ENCODE measurements around the gene EIF1. TPM values are rescaled to one million over a fixed set of nuclear protein-coding genes. Genes with fewer than 3 reads are reported as not detected.

EIF1 gene
- total RNA-seq, 2 experiments from 2014 or later: 145 to 659 TPM

DNA sequence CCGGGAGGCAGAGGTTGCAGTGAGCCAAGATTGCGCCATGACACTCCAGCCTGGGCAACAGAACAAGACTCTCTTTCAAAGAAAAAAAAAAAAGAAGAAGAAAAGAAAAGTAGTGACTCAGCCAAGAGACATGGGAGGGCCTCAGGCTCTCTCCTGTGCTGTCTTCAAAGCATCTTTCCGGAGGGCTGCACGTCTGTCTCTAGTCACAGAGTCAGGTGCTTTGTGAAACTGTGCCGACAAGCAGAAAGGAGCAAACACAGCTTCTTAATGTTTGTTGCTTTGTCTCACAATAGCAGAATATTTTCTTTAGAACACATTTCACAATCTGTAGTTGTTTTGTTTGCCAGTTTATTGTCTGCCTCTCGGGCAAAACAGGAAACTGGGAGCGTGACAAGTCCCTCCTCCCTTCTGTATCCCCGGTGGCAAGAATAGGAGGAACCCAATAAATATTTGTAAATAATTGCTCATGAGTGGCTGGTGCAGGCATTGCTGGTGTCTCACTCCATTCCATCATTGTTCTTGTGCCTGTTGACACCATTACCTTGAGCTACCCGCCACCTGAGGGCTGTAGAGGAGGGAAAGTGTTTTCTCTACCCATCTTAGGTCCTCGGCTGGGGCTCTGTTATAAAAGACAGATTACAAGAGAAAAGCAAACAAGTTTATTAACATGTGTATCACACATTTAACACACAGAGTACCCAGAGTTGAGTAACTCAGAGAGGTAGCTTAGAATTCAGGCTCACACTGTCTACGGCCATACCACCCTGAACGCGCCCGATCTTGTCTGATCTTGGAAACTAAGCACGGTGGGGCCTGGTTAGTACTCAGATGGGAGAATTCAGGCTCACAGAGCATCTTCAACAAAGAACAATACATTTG, 29.0 kb downstream of the EIF1 start:
- H2AFZ ChIP-seq (ENCODE audit: low read length): no peak overlapping the region
- no peaks in the 10 kb centered on the region for H3K9me2 ChIP-seq (ENCODE audit: insufficient read depth, low read length)
- ChIA-PET POLR2A (no interaction called here), CTCF (ENCODE audit: unreplicated experiment) (no interaction called here)
- no peaks in the 10 kb centered on the region for H3K36me3 ChIP-seq (ENCODE audit: insufficient read depth, low read length)
- no peak overlapping the region for H3K27ac ChIP-seq (ENCODE audit: low read depth, low read length, poor library complexity, severe bottlenecking)
- no peaks in the 10 kb centered on the region for H3K4me1 ChIP-seq (ENCODE audit: insufficient read depth, low read length, poor library complexity, severe bottlenecking)
- intact Hi-C loops (cut with micrococcal nuclease; ENCODE audit: unreplicated experiment): no loop called here
- no peaks in the 10 kb centered on the region for H4K20me1 ChIP-seq (ENCODE audit: insufficient read depth, low read length)
- no TSS peak for BruUV-seq (replicated peaks)
- no peaks in the 10 kb centered on the region for H3K79me2 ChIP-seq (ENCODE audit: insufficient read depth, low read depth, low read length)
- DNase-seq (ENCODE audit: low spot score): no peak
- no peak for TF ChIP-seq CTCF (conservative IDR thresholded peaks at IDR 0.05; ENCODE audit: low read length)
- TF ChIP-seq EZH2phosphoT487 (IDR thresholded peaks at IDR 0.05; ENCODE audit: borderline replicate concordance, low read depth, low read length): no peak
- H3K9me3 ChIP-seq (ENCODE audit: low read length): no peaks in the 10 kb centered on the region
- no peak overlapping the region for H3K4me2 ChIP-seq (ENCODE audit: low read length)
- H3K4me3 ChIP-seq (ENCODE audit: low read depth, low read length, poor library complexity, severe bottlenecking): no peak overlapping the region

- TF ChIP-seq EZH2phosphoT487 (IDR thresholded peaks at IDR 0.05; ENCODE audit: borderline replicate concordance, low read depth, low read length): no peak
- no peak for TF ChIP-seq CTCF (conservative IDR thresholded peaks at IDR 0.05; ENCODE audit: low read length)
- no peaks in the 10 kb centered on the region for H3K9me2 ChIP-seq (ENCODE audit: insufficient read depth, low read length)
- H3K4me3 ChIP-seq (ENCODE audit: low read depth, low read length, poor library complexity, severe bottlenecking): no peak overlapping the region
- no peak for DNase-seq (ENCODE audit: low spot score)
- no peaks in the 10 kb centered on the region for H3K4me1 ChIP-seq (ENCODE audit: insufficient read depth, low read length, poor library complexity, severe bottlenecking)
- no peak overlapping the region for H3K27ac ChIP-seq (ENCODE audit: low read depth, low read length, poor library complexity, severe bottlenecking)
- CTCF ChIA-PET (ENCODE audit: unreplicated experiment): no interaction called here
- intact Hi-C loops (cut with micrococcal nuclease; ENCODE audit: unreplicated experiment): no loop called here
- no peaks in the 10 kb centered on the region for H3K9me3 ChIP-seq (ENCODE audit: low read length)
- BruUV-seq (replicated peaks): no TSS peak
- H2AFZ ChIP-seq (ENCODE audit: low read length): no peak overlapping the region
- H3K4me2 ChIP-seq (ENCODE audit: low read length): no peak overlapping the region
- no peaks in the 10 kb centered on the region for H3K36me3 ChIP-seq (ENCODE audit: insufficient read depth, low read length)
- H4K20me1 ChIP-seq (ENCODE audit: insufficient read depth, low read length): no peaks in the 10 kb centered on the region
- no peaks in the 10 kb centered on the region for H3K79me2 ChIP-seq (ENCODE audit: insufficient read depth, low read depth, low read length)
- POLR2A ChIA-PET: no interaction called here
Measured at GRCh38 chr17:41718287-41718645, 29.6 kb downstream of the EIF1 start.

DNA sequence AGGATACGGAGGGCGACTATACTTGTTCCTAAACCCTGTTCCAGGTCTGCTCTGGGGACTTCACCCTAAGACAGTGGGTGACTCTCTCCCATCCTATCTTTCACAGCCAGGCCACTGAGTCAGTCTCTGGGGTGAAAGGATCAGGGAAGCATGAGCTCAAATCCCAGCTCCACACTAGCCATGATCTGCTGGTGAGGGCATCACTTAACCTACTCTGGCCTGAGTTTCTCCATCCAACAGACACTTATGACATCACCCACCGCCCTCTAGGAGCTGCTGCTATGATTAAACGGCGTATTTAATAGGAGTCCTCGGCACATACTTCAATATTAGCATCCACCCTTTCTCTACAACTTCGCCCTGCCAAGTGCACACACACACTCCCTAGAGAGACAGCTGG, 33.5 kb downstream of the EIF1 start:
- Histone ChIP-seq H3K4me1 (ENCODE audit: insufficient read depth, low read length, poor library complexity, severe bottlenecking) (no peaks in the 10 kb centered on the region), H3K27ac (ENCODE audit: low read depth, low read length, poor library complexity, severe bottlenecking) (no peak overlapping the region), H3K9me3 (ENCODE audit: low read length) (no peaks in the 10 kb centered on the region), H3K9me2 (ENCODE audit: insufficient read depth, low read length) (no peaks in the 10 kb centered on the region), H2AFZ (ENCODE audit: low read length) (no peak overlapping the region), H3K4me2 (ENCODE audit: low read length) (no peak overlapping the region), H3K36me3 (ENCODE audit: insufficient read depth, low read length) (no peaks in the 10 kb centered on the region), H3K4me3 (ENCODE audit: low read depth, low read length, poor library complexity, severe bottlenecking) (no peak overlapping the region), H4K20me1 (ENCODE audit: insufficient read depth, low read length) (no peaks in the 10 kb centered on the region), H3K79me2 (ENCODE audit: insufficient read depth, low read depth, low read length) (no peaks in the 10 kb centered on the region)
- DNase-seq (ENCODE audit: low spot score): no peak
- ChIA-PET CTCF (ENCODE audit: unreplicated experiment) (interaction anchor here (0.7 kb wide), 1 partner anchor 1646 kb away, joined by 10 read pairs; no protein-coding TSS in a partner anchor), POLR2A (no interaction called here)
- no TSS peak for BruUV-seq (replicated peaks)
- intact Hi-C loops (cut with micrococcal nuclease; ENCODE audit: unreplicated experiment): no loop called here
- no peak for TF ChIP-seq CTCF (conservative IDR thresholded peaks at IDR 0.05; ENCODE audit: low read length)

Data from OCI-LY7 (cell line).